ENCODE data around the gene ACSF2.
"Not testable (repeated sequence)": the region's sequence is repeated elsewhere in the genome, so short reads cannot be mapped to it uniquely, and the experiment has no call there.

ACSF2 gene, protein sequence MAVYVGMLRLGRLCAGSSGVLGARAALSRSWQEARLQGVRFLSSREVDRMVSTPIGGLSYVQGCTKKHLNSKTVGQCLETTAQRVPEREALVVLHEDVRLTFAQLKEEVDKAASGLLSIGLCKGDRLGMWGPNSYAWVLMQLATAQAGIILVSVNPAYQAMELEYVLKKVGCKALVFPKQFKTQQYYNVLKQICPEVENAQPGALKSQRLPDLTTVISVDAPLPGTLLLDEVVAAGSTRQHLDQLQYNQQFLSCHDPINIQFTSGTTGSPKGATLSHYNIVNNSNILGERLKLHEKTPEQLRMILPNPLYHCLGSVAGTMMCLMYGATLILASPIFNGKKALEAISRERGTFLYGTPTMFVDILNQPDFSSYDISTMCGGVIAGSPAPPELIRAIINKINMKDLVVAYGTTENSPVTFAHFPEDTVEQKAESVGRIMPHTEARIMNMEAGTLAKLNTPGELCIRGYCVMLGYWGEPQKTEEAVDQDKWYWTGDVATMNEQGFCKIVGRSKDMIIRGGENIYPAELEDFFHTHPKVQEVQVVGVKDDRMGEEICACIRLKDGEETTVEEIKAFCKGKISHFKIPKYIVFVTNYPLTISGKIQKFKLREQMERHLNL

DNA sequence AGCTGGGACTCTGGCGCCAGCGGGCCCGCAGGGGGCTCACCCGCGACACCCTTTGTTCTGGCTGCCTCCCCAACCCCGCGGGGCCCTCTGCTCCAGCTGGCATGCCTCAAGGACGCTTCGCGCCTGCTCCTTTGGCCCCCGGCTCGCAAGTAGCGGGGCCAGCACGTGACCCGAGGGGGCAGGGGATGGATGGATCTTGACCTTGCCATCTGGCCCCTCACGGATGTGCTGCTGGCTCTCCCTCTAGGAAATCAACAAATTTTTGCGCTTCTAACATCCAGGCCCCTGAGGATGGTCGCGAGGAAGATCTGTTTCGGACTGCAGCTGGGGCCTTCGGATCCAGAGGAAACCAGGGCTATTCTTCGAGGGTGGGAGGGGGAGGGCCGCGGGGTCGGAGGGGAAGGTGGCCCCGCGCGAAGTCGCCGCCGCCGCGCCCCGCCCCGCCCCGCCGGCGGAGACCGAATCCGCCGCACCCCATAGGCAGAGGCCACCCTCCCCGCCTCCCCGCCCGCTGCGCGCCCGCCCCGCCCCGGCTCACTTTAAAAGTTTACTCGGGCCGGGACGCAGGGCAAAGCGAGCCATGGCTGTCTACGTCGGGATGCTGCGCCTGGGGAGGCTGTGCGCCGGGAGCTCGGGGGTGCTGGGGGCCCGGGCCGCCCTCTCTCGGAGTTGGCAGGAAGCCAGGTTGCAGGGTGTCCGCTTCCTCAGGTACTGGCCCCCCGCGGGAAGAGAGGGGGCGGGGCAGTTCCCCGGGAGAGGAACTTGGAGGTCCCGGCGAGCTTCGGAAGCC, at the start of gene ACSF2:
TSS of gene ACSF2 (plus strand) at position 537 of the 790 bp plus-strand sequence. CDS start at position 581, 44 bp downstream.
- peak; percentile 79 for DNase-seq

DNA sequence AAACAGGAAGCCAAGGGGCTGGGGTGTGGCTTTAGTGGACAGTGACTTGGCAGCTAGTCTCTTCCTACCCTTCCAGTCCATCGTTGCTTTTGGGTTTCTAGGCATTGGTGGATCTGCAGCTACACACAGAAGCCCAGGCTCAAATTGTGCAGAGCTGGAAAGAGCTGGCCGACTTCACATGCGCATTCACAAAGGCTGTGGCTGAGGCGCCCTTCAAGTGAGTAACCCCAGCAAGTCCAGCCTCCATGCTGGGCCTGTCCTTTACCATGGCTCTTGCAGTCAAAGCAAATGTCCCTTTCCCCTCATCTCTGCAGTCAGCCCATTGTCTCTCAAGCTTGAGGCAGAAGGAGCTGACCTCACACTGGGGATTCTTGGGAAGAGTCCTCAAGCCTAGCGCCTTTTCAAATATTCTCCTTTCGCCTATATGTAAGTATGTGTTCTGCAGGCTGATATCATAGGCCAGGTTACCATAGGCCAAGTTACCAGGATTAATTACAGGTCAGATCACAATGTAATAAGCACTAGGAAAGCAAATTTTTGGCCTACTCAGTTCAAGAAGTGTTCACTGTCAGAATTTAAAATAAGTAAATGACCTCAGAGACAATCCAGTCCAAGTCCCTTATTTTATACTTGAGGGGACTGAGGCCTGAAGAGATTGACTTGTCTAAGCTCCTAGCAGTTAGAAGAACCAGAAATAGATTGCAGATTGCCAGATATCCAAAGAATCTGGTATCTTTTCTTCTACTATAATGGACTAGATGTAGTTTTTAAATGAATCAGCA, 46.5 kb upstream of the ACSF2 start:
- no peak for DNase-seq

DNA sequence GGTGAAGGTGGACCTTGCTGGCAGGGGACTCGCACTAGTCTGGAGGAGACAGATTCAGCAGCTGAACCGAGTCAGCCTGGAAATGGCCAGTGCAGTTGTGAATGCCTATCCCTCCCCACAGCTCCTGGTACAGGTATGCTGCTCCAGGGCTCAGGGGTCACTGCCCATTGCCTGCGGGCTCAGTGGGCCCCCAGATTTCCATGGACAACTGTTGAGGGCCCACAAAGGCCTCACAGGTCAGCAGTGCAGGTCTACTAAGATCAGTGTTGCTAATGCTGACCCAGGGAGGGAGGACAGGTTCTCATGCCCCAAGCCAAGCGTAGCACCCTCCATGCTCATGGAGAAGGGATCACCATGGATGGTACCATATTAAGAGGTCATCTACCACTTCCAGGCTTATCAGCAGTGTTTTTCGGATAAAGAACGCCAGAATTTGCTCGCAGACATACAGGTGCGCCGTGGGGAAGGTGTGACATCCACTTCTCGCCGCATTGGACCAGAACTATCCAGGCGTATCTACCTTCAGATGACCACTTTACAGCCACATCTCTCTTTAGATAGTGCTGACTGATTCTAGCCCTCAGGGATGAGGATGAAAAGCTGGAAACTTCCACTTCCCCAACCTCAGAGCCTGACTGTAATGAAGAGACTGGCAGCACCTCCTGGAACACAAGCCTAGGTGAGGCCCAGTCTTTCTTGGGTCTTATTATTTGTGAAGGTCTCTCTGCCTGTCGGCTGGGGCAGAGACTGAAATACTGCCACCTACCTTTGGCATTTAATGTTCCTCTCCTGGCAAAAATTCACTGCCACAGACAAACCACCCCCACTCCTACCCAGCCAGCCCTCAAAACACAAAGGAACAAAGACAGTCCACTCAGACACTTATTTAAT, 45.4 kb upstream of the ACSF2 start:
- DNase-seq: peak; percentile 18

DNA sequence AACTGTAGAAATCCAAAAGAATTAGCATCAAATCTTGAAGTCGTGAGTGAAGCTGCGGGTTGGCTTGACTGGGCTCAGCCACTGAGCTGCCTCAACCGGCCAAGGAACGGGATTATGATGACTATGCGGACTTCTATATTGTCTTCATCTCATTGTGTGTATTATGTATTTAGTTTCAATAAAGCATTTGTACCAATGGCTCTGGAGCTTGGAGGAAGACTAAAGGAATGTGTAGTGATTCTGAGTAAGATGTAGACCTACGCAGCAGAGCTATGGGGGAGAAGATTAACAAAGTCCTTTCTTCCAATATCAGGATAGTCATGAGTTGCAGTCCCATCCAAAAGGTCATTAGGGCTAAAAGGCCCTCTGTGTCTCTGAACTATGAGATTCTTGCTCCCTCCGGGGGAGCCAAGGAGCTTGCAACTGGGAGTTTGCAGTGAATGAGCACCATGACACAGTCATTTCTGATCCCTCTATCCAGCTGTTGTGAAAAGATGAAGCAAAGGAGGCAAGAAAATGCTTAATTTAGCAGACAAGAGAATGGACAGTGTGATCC, 44.7 kb upstream of the ACSF2 start:
- no peak for DNase-seq

DNA sequence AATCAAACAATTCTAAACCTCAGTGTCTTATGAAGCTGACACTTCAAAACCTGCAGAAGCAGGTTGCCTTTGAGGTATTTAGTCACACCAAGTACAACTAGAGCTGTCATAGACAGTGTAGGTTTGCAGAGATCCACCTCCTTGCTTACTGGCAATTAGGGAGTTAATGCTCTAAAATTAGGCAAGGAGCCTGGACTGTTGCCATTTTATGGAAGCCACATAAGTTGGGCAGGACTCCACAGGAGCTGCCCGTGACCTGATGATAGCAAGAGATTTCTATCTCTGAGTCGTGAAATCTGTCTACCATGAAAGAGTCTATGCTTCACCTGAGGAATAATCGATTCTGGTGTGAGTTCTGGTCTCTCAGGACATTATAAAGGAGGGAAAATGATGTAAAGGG, 44.1 kb upstream of the ACSF2 start:
- DNase-seq: no peak

DNA sequence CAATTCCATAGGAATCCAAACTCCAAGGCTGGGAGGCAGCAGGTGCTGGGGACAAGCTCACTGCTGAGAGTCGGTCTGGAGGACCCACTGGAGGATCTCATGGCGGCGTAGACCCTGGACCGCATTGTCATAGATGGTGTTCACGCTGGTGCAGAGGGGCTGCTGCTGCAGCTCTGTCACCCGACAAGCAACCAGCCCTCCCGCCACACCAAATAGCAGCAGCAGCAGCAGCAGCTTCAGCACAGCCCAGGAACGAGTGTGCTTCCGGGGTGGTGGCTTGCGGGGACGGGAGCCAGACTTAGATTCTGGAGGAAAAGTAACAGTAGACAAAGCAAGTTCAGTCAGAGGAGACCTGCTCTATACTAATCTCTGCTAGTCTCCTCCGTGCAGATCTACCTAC, 43.1 kb upstream of the ACSF2 start:
- DNase-seq: no peak

DNA sequence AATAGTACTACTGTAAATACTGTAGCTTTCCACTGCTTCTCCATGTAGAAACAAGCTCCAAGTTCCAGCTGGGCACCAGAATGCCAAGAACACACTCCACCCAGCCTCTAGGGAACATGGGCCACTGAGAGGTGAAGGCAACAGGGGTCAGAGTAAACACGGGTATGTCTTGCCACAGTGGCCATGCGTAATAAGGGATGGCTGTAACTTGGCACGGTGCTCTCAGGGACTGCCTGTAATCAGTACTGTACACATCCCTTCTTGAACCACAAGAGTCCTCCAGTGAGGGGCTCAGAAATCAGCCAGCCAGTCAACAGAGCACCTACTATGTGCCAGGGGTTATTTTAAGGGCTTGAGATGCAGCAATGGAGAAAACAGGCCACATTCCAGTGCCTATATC, 39.5 kb upstream of the ACSF2 start:
- DNase-seq: no peak

DNA sequence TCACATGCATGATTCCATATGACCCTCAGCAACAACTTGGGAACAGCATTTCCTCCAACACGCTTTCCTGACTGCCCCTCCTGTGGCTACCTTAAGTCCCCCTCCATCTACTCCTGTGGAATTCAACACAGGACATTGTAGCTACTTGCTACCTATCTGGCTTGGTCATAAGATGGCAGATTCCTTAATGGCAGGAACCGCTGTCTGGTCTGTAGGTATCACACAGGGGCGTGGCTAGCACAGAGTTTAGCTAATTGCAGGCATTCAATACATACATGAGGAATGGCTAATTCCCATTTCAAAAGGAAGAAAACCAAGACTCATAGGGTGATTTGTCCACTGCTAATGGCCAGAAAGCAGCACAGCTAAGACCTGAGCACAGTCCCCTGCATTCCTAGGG, 37.3 kb upstream of the ACSF2 start:
- DNase-seq: no peak

DNA sequence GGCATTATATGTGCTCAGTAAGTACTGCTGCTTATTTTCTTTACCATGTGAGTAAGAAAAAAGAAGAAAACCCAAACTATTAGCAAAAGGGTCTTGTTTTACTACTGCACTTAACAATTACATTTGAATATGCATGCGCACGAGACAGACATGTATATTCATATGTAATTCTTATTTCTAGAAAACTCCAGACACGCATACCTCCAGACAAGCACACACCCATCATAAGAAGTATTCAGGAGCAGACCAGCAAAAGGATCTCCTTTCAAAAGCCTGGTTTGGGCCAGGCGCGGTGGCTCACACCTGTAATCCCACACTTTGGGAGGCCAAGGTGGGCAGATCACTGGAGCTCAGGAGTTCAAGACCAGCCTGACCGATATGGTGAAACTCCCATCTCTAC, 36.5 kb upstream of the ACSF2 start:
- DNase-seq: no peak

DNA sequence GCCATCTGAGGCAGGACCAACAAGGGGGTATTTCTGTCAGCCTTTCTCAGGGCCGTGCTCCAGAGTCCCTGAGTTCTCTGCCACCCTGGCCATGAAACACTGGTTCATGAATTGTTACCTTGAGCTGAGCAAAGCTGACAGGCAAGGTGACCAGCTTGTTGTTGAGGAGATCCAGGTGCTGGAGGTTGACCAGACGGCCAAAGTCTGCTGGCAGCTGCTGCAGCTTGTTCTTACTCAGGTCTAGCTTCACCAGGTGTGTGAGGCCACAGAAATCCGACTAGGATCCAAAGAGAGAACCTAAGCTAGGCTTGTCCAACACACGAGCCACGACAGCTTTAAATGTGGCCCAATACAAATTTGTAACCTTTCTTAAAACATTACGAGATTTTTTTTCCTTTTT, 33.4 kb upstream of the ACSF2 start:
- no peak for DNase-seq

DNA sequence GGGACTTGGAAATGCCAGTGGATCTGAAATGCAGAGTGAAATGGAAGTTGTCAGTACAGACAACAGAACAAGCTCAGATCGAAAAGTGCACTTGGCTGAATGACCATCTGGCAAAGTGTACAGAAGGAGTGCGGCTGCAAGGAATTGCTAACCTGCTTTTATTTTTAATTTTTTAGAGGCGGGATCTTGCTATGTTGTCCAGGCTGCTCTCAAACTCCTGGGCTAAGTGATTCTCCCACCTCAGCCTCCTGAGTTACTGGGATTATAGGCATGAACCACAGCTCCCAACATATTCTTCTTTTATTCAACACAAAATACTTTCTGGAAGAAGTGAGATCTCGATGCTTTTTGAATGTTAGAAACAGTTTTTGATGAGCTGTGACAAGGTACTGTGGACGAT, 32.3 kb upstream of the ACSF2 start:
- no peak for DNase-seq

DNA sequence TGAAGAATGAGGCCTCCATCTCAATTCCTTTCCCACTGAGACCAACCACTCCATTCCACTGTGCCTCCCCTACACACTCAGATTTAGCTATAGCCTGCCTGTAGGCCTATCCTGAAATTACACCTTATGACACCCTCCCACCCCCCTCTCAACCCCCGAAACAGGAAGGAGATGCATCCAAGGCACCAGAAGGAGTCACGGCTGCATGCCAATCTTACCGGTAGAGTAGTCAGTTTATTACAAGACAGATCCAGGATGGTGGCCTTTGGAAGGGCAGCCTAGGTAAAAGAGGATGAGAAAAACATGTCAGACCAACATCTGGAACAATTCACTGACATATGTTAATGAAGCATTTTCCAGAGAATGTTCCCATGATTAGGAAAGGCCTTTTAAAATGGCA, 31.3 kb upstream of the ACSF2 start:
- peak; percentile 51 for DNase-seq

DNA sequence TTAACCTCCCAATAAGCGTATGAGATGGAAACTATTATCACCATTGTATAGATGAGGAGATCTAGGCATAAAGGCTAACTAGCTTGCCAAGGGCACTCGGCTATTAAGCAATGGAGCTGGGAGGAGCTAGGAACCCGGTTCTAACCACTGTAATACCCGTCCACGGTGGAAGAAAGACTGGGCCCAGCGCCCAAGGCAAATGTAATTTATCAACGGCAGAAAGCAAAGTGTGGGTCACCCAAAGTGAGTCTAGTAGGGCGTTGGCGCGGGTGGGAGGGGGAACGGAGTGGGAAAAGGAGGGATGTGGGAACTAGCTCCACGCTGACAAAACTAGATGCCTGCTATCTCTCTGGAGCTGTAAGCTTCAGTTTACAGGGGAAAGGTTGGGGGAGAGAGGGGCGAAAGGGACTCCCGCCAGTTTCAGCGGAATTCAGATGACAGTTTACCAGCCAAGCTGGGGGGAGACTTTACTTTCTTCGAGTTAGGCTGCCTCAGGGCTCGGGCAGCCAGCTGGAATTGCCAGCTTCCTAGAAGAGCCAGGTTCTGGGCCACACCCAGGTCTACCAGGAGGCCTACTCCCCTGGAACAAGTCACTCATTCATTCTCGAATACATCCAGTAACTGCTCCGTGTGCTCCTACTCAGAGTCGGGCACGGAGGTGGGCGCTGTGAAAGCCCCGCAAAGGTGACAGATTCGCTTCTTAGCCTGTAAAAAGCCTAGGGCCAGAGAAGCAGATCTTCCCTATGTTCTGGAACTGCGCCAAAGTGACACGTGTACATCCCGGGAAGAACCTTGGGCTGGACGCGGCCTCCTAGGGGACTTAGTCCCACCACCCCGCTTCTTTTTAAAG, 29.5 kb upstream of the ACSF2 start:
- DNase-seq: peak; percentile 42

DNA sequence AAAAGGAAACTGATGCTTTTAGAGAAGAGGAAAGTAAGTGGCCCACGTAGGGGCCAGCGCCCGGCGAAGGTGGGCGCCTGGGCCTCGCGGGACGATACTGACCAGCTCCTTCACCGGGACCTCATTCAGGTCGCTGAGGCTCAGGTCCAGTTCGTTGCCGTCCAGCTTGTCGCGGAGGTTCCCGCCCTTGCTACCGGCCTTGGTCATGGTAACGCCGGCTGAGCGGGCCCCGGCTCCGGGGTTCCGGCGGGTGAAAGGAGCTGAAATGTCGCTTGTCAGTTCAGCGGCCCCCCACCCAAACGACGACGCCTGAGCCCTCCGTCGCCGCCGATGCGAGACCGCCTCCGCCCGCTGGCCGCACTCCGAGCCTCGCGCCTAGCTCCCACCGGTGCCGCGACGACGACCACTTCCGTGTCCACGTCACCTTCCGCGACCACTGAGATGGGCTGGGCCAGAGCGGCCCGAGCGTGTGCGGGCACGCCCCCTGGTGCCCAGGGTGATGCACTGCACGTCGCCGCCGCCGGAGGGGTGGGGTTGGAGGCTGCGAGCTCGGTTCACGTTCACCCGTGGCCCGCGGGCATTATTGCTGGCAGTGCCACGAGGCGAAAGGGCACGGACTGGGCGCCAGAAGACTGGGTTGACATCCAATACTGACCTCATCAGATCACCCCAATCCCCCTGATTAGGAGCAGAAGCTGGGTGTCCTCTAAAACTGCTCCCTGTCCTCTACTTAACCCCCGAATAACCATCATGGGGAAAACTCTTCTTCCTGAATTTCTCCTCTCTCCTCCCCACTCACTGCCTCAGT, 28.7 kb upstream of the ACSF2 start, which contains the start of gene LRRC59:
TSS of gene LRRC59 (minus strand) at position 413 of the 808 bp plus-strand sequence. CDS start at position 207, 206 bp downstream.
- peak; percentile 89 for DNase-seq

DNA sequence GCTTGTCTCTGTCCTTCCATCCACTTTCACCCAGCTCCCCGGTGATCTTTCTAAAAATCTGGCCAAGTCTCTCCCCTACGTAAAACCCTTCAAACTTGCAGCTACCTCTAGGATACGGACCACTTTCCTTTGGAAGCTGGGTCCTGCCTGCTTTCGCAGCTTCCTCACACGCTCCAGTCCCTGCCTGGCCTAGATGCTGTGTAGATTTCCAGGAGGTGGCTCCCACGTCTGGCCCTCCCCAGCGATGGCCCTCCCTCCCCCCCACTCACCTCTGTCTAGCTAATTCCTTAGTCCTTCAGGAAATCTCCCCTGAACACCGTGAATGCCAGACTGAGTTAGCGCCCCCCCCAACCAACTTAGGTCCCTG, 28.1 kb upstream of the ACSF2 start:
- DNase-seq: no peak

DNA sequence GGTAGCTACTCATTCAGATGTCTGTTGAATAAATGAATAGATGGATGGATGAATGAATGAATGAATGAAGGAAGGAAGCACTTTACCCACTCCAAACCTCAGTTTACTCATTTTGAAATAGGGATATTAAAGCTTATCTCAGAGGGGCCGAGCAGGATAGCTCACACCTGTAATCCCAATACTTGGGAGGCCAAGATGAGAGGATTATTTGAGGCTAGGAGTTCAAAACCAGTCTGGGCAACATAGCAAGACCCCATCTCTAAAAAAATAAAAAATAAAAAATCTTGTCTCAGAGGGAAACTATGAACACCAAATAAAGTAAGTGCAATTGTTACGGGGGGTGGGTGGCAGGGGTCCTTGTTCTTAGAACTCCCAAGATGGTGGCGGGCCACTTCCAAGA, 27.3 kb upstream of the ACSF2 start:
- DNase-seq: not testable (repeated sequence)

DNA sequence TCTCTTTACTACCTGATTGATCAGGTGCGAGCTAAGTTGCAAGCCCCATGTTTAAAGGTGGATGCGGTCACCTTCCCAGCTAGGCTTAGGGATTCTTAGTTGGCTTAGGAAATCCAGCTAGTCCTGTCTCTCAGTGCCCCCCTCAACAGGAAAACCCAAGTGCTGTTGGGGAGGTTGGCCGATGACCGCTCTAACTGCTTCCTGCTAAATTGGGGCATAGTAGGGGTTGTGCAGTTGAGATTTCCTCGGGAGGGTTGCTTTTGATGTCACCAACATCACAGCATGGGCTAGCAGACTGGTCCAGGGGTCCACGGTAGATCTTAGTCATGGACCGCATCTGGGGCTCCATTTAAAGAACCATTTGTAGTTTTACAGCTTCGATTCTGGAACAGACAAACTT, 26.4 kb upstream of the ACSF2 start:
- DNase-seq: not testable (repeated sequence)

DNA sequence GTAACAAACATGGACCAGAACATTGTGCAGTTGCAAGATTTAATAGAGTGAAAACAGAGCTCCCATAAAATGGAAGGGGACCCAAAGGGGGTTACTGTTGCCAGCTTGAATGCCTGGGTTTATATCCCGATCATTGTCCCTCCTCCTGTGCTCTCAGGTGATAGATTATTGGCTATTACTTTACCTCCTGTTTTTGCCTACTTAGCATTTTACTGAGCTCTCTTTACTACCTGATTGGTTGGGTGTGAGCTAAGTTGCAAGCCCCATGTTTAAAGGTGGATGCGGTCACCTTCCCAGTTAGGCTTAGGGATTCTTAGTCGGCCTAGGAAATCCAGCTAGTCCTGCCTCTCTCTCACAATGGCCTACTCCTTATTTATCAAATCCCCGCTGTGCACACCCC, 20.7 kb upstream of the ACSF2 start:
- DNase-seq: not testable (repeated sequence)

DNA sequence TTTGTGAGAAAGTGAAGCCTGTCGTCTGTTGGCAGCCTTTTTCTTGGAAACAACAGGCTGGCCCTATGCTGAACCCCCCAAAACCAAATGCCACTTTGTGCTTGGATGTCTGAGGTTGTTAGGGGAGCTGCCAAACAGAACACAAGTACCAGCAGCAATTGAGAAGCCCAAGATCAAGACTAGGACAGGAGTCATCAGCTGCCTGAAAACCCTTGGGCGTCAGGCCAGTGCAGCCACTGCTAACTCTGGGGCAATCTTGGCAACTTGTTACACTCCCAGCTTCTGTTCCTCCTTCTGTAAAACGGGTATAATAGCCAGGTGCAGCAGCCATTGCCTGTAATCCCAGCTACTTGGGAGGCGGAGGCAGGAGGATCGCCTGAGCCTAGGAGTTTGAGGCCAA, 19.4 kb upstream of the ACSF2 start:
- peak; percentile 32 for DNase-seq

DNA sequence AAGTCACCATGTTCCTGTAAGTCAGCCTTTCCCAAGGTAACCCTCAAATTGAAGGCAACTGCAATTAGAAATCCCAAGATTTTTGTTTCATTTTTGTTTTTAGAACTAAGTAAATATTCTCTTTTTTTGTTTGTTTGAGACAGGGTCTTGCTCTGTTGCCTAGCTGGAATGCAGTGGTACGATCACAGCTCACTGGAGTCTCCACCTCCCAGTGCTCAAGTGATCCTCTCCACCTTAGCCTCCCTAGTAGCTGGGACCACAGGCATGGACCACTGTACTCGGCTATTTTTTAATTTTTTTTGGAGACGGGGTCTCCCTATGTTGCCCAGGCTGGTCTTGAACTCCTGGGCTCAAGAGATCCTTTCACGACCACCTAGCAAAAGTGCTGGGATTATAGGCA, 18.1 kb upstream of the ACSF2 start:
- no peak for DNase-seq

All from RPMI8226 (cell line).